ENCODE data around the gene ALKBH6. TPM values are rescaled to one million over a fixed set of nuclear protein-coding genes. Genes with fewer than 3 reads are reported as not detected.
A peak's percentile ranks its signal among the peaks of the same experiment; 100 is the strongest.

Gene ALKBH6
- total and polyA plus RNA-seq, 9 of the 15 experiments (the other 6 are each of a cell fraction or from before 2014, with no cell fraction given) = 0.67 to 62.0 (median 34.5) TPM

DNA sequence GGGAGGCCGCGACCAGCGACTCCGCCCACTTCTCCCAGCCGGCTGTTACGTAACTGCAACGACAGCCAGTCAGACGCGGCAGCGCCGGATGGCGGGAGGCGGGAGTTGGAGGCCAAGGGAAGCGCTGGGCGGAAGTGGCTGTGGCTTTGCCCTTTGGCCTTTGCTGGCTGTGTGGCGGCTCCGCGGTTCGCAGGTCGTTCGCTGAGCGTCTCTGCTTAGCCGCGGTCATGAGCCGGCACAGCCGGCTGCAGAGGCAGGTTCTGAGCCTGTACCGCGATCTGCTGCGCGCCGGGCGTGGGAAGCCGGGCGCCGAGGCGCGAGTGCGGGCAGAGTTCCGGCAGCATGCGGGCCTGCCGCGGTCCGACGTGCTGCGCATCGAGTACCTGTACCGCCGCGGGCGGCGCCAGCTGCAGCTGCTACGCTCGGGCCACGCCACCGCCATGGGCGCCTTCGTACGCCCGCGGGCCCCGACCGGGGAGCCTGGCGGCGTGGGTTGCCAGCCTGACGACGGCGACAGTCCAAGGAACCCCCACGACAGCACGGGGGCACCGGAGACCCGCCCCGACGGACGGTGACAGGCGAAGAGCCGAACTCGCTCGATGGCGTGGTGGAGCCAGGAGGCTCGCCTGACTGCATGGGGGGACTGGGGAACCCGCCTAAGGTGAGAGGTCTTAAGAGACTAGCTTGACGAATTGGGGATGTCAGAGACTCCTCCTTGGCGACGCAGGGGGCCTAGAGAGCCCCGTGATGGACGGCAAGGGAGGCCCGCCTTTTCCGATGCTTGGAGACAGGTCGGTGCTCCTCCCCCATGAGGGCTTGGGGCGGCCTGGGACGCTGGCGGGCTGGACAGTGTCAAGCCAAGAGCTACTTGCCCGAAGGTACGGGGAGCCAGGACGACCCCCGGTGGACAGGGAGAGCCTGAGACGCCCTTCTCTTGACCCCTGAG, 18.7 kb downstream of the ALKBH6 start, which contains the start of gene SDHAF1 (continued):
- TF ChIP-seq MTA3 (IDR thresholded peaks at IDR 0.05; ENCODE audit: borderline replicate concordance) (peak; percentile 92; the same call in 1 of the 2 replicates), NCOA6 (IDR thresholded peaks at IDR 0.05) (peak; percentile 96), ZNF830 (CRISPR knock-in tag; IDR thresholded peaks at IDR 0.05) (no peak), MED1 (CRISPR knock-in tag; IDR thresholded peaks at IDR 0.05; ENCODE audit: borderline replicate concordance) (no peak), ERF (CRISPR knock-in tag; IDR thresholded peaks at IDR 0.05) (0 out of 2 replicates have a peak, but pooled peaks have one; percentile 4), ZNF165 (CRISPR knock-in tag; IDR thresholded peaks at IDR 0.05; ENCODE audit: borderline replicate concordance) (no peak), ESRRA (IDR thresholded peaks at IDR 0.05; ENCODE audit: borderline replicate concordance, low read depth) (peak; percentile 77; the same call in 1 of the 2 replicates), ZNF561 (CRISPR knock-in tag; conservative IDR thresholded peaks at IDR 0.05) (no peak), ZNF586 (CRISPR knock-in tag; conservative IDR thresholded peaks at IDR 0.05) (no peak), HNRNPL (IDR thresholded peaks at IDR 0.05; ENCODE audit: low read depth, low read length) (peak; percentile 67; the same call in 1 of the 2 replicates), ZFX (CRISPR knock-in tag; IDR thresholded peaks at IDR 0.05) (peak; percentile 79), YY1 (IDR thresholded peaks at IDR 0.05; ENCODE audit: borderline replicate concordance in 1 of 3, control insufficient read depth in 1 of 3, extremely low read depth in 1 of 3, insufficient read depth in 3 of 3, insufficient read length in 1 of 3, insufficient replicate concordance in 2 of 3, low read depth in 1 of 3, low read length in 2 of 3) (peak; percentile 6 to 19 (median 15)), PRMT5 (CRISPR knock-in tag; IDR thresholded peaks at IDR 0.05) (no peak), POLR2H (tag; IDR thresholded peaks at IDR 0.05; ENCODE audit: low read depth) (no peak), ZNF133 (CRISPR knock-in tag; IDR thresholded peaks at IDR 0.05) (no peak), SRSF9 (IDR thresholded peaks at IDR 0.05; ENCODE audit: borderline replicate concordance, low read depth, low read length) (no peak), ZNF507 (tag; conservative IDR thresholded peaks at IDR 0.05) (no peak), TBP (optimal IDR thresholded peaks at IDR 0.05; ENCODE audit: low read depth, low read length) (peak; percentile 77), ARID2 (IDR thresholded peaks at IDR 0.05) (no peak)
- TF ChIP-seq, protein P1, sequence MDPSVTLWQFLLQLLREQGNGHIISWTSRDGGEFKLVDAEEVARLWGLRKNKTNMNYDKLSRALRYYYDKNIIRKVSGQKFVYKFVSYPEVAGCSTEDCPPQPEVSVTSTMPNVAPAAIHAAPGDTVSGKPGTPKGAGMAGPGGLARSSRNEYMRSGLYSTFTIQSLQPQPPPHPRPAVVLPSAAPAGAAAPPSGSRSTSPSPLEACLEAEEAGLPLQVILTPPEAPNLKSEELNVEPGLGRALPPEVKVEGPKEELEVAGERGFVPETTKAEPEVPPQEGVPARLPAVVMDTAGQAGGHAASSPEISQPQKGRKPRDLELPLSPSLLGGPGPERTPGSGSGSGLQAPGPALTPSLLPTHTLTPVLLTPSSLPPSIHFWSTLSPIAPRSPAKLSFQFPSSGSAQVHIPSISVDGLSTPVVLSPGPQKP (CRISPR knock-in tag; IDR thresholded peaks at IDR 0.05) = no peak
- TF ChIP-seq, protein P2, sequence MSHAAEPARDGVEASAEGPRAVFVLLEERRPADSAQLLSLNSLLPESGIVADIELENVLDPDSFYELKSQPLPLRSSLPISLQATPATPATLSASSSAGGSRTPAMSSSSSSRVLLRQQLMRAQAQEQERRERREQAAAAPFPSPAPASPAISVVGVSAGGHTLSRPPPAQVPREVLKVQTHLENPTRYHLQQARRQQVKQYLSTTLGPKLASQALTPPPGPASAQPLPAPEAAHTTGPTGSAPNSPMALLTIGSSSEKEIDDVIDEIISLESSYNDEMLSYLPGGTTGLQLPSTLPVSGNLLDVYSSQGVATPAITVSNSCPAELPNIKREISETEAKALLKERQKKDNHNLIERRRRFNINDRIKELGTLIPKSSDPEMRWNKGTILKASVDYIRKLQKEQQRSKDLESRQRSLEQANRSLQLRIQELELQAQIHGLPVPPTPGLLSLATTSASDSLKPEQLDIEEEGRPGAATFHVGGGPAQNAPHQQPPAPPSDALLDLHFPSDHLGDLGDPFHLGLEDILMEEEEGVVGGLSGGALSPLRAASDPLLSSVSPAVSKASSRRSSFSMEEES (CRISPR knock-in tag; IDR thresholded peaks at IDR 0.05) = no peak
- TF ChIP-seq, protein P3, sequence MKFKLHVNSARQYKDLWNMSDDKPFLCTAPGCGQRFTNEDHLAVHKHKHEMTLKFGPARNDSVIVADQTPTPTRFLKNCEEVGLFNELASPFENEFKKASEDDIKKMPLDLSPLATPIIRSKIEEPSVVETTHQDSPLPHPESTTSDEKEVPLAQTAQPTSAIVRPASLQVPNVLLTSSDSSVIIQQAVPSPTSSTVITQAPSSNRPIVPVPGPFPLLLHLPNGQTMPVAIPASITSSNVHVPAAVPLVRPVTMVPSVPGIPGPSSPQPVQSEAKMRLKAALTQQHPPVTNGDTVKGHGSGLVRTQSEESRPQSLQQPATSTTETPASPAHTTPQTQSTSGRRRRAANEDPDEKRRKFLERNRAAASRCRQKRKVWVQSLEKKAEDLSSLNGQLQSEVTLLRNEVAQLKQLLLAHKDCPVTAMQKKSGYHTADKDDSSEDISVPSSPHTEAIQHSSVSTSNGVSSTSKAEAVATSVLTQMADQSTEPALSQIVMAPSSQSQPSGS (CRISPR knock-in tag; IDR thresholded peaks at IDR 0.05) = no peak
- TF ChIP-seq, protein P4, sequence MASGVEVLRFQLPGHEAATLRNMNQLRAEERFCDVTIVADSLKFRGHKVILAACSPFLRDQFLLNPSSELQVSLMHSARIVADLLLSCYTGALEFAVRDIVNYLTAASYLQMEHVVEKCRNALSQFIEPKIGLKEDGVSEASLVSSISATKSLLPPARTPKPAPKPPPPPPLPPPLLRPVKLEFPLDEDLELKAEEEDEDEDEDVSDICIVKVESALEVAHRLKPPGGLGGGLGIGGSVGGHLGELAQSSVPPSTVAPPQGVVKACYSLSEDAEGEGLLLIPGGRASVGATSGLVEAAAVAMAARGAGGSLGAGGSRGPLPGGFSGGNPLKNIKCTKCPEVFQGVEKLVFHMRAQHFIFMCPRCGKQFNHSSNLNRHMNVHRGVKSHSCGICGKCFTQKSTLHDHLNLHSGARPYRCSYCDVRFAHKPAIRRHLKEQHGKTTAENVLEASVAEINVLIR (CRISPR knock-in tag; IDR thresholded peaks at IDR 0.05) = peak; percentile 82

Data from K562 (cell line).